ENCODE measurements around the gene RIPPLY1.

DNA sequence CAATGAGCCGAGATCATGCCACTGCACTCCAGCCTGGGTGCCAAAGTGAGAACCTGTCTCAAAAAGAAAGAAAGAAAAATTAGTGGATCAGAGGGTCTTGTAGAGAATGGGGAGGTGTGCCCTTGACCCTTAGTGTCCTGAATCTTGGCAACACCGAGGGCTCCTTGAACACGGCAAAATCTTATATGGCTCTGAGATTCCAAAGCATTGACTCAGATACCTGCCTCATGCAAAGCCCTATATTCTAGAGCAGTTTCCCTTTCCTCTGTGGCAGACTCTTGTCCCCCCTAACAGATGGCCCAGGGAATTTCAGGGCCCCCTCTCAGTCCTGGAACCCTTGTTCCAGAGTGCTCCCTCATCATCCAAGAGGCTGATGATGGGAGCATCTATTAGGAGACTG, 23.9 kb upstream of the RIPPLY1 start:
- TF ChIP-seq, protein P1, sequence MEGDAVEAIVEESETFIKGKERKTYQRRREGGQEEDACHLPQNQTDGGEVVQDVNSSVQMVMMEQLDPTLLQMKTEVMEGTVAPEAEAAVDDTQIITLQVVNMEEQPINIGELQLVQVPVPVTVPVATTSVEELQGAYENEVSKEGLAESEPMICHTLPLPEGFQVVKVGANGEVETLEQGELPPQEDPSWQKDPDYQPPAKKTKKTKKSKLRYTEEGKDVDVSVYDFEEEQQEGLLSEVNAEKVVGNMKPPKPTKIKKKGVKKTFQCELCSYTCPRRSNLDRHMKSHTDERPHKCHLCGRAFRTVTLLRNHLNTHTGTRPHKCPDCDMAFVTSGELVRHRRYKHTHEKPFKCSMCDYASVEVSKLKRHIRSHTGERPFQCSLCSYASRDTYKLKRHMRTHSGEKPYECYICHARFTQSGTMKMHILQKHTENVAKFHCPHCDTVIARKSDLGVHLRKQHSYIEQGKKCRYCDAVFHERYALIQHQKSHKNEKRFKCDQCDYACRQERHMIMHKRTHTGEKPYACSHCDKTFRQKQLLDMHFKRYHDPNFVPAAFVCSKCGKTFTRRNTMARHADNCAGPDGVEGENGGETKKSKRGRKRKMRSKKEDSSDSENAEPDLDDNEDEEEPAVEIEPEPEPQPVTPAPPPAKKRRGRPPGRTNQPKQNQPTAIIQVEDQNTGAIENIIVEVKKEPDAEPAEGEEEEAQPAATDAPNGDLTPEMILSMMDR (IDR thresholded peaks at IDR 0.05): no peak
- no peak for TF ChIP-seq EP300 (IDR thresholded peaks at IDR 0.05)

All from ovary (tissue), 3 donors.